Measurements from ENCODE around the gene SREK1.

GRCh38 chr5:66223637-66224036, 79.5 kb downstream of the SREK1 start:
- peak; percentile 32 to 69 (median 41) for TF ChIP-seq CTCF (optimal IDR thresholded peaks at IDR 0.05 in 1 of 3, IDR thresholded peaks at IDR 0.05 in 1 of 3, conservative IDR thresholded peaks at IDR 0.05 in 1 of 3; ENCODE audit: extremely low read depth in 1 of 3, insufficient read depth in 2 of 3, low read length in 3 of 3)
- TF ChIP-seq EZH2 (IDR thresholded peaks at IDR 0.05; ENCODE audit: low read length) = no peak

All from keratinocyte (primary cell).